K562 (cell line): ENCODE measurements around the gene NLGN4Y. TPM values are rescaled to one million over a fixed set of nuclear protein-coding genes. Genes with fewer than 3 reads are reported as not detected.

ENCODE experiments used
- ATAC-seq: fragments of 200-7000 bp; cut with Tn5 transposase; 3 replicates; pipeline ENCODE4 v1.9.1; 2020; ENCODE audit warnings: moderate library complexity
- BruUV-seq: library from RNA; stranded (reverse); fragments of 400-500 nt; replicated peaks from 2 replicates; lab custom pipeline; 2021; lab: Mats Ljungman, UMichigan
- CTCF ChIA-PET: fragments of 300-600 bp; formaldehyde crosslinking; extraction: SDS; loops from one replicate; lab custom pipeline; 2021; ENCODE audit warnings: low intra/inter-chr PET ratio; lab: Yijun Ruan, JAX
- POLR2A ChIA-PET: fragments of 300-600, 350-650 bp; sonication (Branson Sonifier 250); formaldehyde crosslinking; extraction: SDS; loops from one replicate; lab custom pipeline; 2021; ENCODE audit warnings: antibody characterized with exemption, inconsistent platforms; lab: Yijun Ruan, JAX
- DNase-seq, 4 experiments: peaks; one replicate each; pipeline versions ENCODE4 v3.0.0 to v3.0.0-alpha.2; 2011 to 2018; ENCODE audit warnings: low spot score in 3 of 4, mixed read lengths in 3 of 4; ENCODE audit errors: extremely low read depth in 1 of 4
- FAIRE-seq: peaks from 2 replicates; lab custom pipeline; 2011; peaks lifted over from hg19 to GRCh38; lab: Jason Lieb, UNC
- H2AFZ ChIP-seq: 2 replicates; pipeline ENCODE4 v1.6.0; 2011; ENCODE audit warnings: low read depth, low read length, control low read depth, inconsistent platforms
- H3K27ac ChIP-seq: fragments of 200-600 bp; 3 replicates; pipeline ENCODE4 v1.8.0; 2011; ENCODE audit warnings: low read depth, mild to moderate bottlenecking, control low read depth, inconsistent platforms, low read length, moderate library complexity, mixed read lengths; ENCODE audit errors: extremely low read depth
- H3K27me3 ChIP-seq, 2 experiments: fragments of 300-600 bp in 1 of 2; 2 replicates in 1 of 2; 3 replicates in 1 of 2; pipeline versions ENCODE4 v1.6.0 to v1.8.0; 2011; ENCODE audit warnings: inconsistent platforms in 2 of 2, low read length in 2 of 2, mild to moderate bottlenecking in 1 of 2, mixed read lengths in 1 of 2, moderate library complexity in 1 of 2; ENCODE audit not compliant: control insufficient read depth in 2 of 2, insufficient read depth in 2 of 2
- H3K36me3 ChIP-seq: fragments of 300-600 bp; 3 replicates; pipeline ENCODE4 v1.8.0; 2011; ENCODE audit warnings: mild to moderate bottlenecking, low read length, inconsistent platforms; ENCODE audit not compliant: control insufficient read depth, insufficient read depth
- H3K4me1 ChIP-seq, 2 experiments: fragments of 200-600 bp in 1 of 2; replicated peaks in 1 of 2; 2 replicates in 1 of 2; 3 replicates in 1 of 2; pipeline versions ENCODE4 v1.5.1 to v1.8.0; 2011; ENCODE audit warnings: inconsistent platforms in 2 of 2, low read length in 2 of 2, mild to moderate bottlenecking in 1 of 2, mixed read lengths in 1 of 2, moderate library complexity in 1 of 2; ENCODE audit not compliant: control insufficient read depth in 2 of 2, insufficient read depth in 2 of 2
- H3K4me2 ChIP-seq: 2 replicates; pipeline ENCODE4 v1.6.1; 2011; ENCODE audit warnings: low read length, control low read depth, inconsistent platforms, mixed read lengths; ENCODE audit not compliant: insufficient read depth
- H3K4me3 ChIP-seq: fragments of 200-600 bp; sonication (generic), shearing (Covaris generic); 2 replicates; pipeline ENCODE4 v1.5.1; 2016; ENCODE audit warnings: control low read depth, inconsistent platforms
- H3K79me2 ChIP-seq: fragments of 200-600 bp; 3 replicates; pipeline ENCODE4 v1.8.0; 2011; ENCODE audit warnings: low read length, inconsistent platforms; ENCODE audit not compliant: control insufficient read depth, insufficient read depth
- H3K9ac ChIP-seq, 2 experiments: 2 replicates each; pipeline versions ENCODE4 v1.6.0 to v1.6.1; 2011; ENCODE audit warnings: low read depth in 2 of 2, low read length in 2 of 2, control low read depth in 1 of 2, inconsistent platforms in 1 of 2, mild to moderate bottlenecking in 1 of 2, mixed read lengths in 1 of 2; ENCODE audit not compliant: insufficient read depth in 1 of 2
- H3K9me1 ChIP-seq: one replicate; pipeline ENCODE4 v1.6.0; 2011; ENCODE audit warnings: inconsistent platforms, mild to moderate bottlenecking, low read length, moderate library complexity; ENCODE audit not compliant: control insufficient read depth, insufficient read depth
- H3K9me3 ChIP-seq: replicated peaks from 2 replicates; pipeline ENCODE4 v1.5.1; 2011; ENCODE audit warnings: low read depth, low read length, inconsistent platforms; ENCODE audit not compliant: control insufficient read depth, insufficient read depth
- H4K20me1 ChIP-seq: replicated peaks from 2 replicates; pipeline ENCODE4 v1.6.1; 2011; ENCODE audit warnings: low read length, inconsistent platforms, mixed read lengths; ENCODE audit not compliant: control insufficient read depth, insufficient read depth
- ETV5 ChIP-seq: sonication (generic); formaldehyde crosslinking; IDR thresholded peaks from 2 replicates; pipeline ENCODE4 v1.4.0; 2020; ENCODE audit warnings: low read depth, mild to moderate bottlenecking, missing genetic modification reagents
- NCOA4 ChIP-seq: fragments of 450-650 bp; IDR thresholded peaks from 2 replicates; pipeline ENCODE4 v1.6.1; 2018; ENCODE audit warnings: mild to moderate bottlenecking; ENCODE audit not compliant: partially characterized antibody
- POLR2AphosphoS2 ChIP-seq: IDR thresholded peaks from 2 replicates; pipeline ENCODE4 v1.6.1; 2012; ENCODE audit warnings: low read length, improper control_type of control experiment
- STAT5B ChIP-seq: fragments of 250-450 bp; sonication (Bioruptor Pico); IDR thresholded peaks from 2 replicates; pipeline ENCODE4 v1.8.0; 2021; ENCODE audit warnings: mild to moderate bottlenecking, inconsistent platforms
- ZC3H8 ChIP-seq: fragments of 450-650 bp; IDR thresholded peaks from 2 replicates; pipeline ENCODE4 v1.6.1; 2017
- ZEB2 ChIP-seq: fragments of 450-650 bp; IDR thresholded peaks from 2 replicates; pipeline ENCODE4 v1.6.1; 2016
- ZNF316 ChIP-seq: fragments of 450-650 bp; IDR thresholded peaks from 2 replicates; pipeline ENCODE4 v1.6.1; 2016
- ZNF75A ChIP-seq: fragments of 450-650 bp; formaldehyde crosslinking; IDR thresholded peaks from 2 replicates; pipeline ENCODE4 v1.4.0; 2020; ENCODE audit warnings: mild to moderate bottlenecking
- WGBS: fragments of 100-300 bp; shearing (Covaris generic); methylation state at CpG from one replicate; pipeline ENCODE4 v1.1.6; 2016; ENCODE audit warnings: low coverage, mixed read lengths; ENCODE audit not compliant: insufficient coverage; ENCODE audit errors: missing lambda C conversion rate; 5-methylcytosine and 5-hydroxymethylcytosine counted together
- in situ Hi-C: fragments of 300-500 bp; cut with MboI; formaldehyde crosslinking; loops from 4 replicates; pipeline ENCODE4 v1.15.0; 2018; ENCODE audit warnings: inconsistent platforms, mixed read lengths
- intact Hi-C: fragments of 100-400 bp; cut with micrococcal nuclease; formaldehyde crosslinking; loops from 2 replicates; pipeline ENCODE4 v1.14.2; 2022
- polyA plus RNA-seq, 8 experiments: library from polyadenylated mRNA; depleted of rRNA in 4 of 8; stranded (reverse) in 5 of 8; unstranded in 3 of 8; fragments of >200 nt; fragmentation: Nextera tagmentation in 2 of 8; fragmentation: Illumina TruSeq in 1 of 8; extraction: Ambion mirVana in 2 of 8; extraction: Trizol in 1 of 8; gene quantifications; 2 replicates each; pipeline versions ENCODE4 v1.2.1 to v1.2.3, GENCODE V29; 2011 to 2014; ENCODE audit warnings: inconsistent platforms in 1 of 8, missing spikeins in 1 of 8
- total RNA-seq, 7 experiments: library from RNA; depleted of rRNA in 6 of 7; stranded (reverse); fragments of >200 nt in 6 of 7; fragmentation: Illumina TruSeq in 2 of 7; extraction: Trizol in 2 of 7; gene quantifications; 2 replicates each; pipeline versions ENCODE4 v1.2.1 to v1.2.3, GENCODE V29; 2011 to 2021; ENCODE audit warnings: low replicate concordance in 1 of 7
- TF ChIP-seq, protein P1 (sequence below): sonication (generic); formaldehyde crosslinking; IDR thresholded peaks from 2 replicates; pipeline ENCODE4 v1.5.0; 2020; ENCODE audit warnings: missing genetic modification reagents
- TF ChIP-seq, protein P2 (sequence below): fragments of 250-450 bp; sonication (Bioruptor Pico); IDR thresholded peaks from 2 replicates; pipeline ENCODE4 v1.4.0; 2020; ENCODE audit warnings: mild to moderate bottlenecking, moderate library complexity

NLGN4Y gene
- total and polyA plus RNA-seq, 9 of the 15 experiments (the other 6 are each of a cell fraction or from before 2014, with no cell fraction given) = not detected

DNA sequence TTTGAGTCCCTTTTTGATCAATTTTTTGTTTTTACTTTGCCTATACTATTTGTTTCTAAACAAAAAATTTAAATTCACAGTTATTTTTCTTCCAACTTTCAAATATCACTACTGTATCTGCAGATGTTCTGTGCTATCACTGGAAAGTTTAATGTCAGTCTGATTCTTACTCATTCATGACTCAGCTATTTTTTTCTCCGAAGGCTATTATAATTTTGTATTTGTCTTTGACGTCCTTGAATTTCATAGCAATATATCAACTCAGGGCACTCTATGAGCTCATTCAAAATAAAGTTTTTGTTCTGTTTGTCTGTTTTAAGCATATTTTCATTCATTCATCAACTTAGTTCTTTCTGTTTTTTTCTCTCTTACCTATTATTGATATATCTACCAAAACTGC, 273.7 kb downstream of the NLGN4Y start:
- no CpG with 5 or more reads among the region's 2 CpGs for WGBS
- CTCF ChIA-PET = no interaction called here
- H3K4me1 ChIP-seq = no peaks in the 10 kb centered on the region
- no peaks in the 10 kb centered on the region for H3K79me2 ChIP-seq
- H3K9me3 ChIP-seq = no peaks in the 10 kb centered on the region
- no TSS peak for BruUV-seq
- in situ Hi-C loops = no loop called here
- H4K20me1 ChIP-seq = no peaks in the 10 kb centered on the region
- H3K27me3 ChIP-seq = no peaks in the 10 kb centered on the region
- H3K36me3 ChIP-seq = no peaks in the 10 kb centered on the region
- no peaks in the 10 kb centered on the region for H3K9me1 ChIP-seq
- FAIRE-seq (no peak), ATAC-seq (no peak), DNase-seq (no peak)
- POLR2A ChIA-PET = no interaction called here
- intact Hi-C loops = no loop called here
- TF ChIP-seq ZEB2 = no peak
- TF ChIP-seq ZNF316 = no peak
- TF ChIP-seq POLR2AphosphoS2 = no peak
- no peak for TF ChIP-seq ETV5 (CRISPR knock-in tag)
- TF ChIP-seq, protein P1, sequence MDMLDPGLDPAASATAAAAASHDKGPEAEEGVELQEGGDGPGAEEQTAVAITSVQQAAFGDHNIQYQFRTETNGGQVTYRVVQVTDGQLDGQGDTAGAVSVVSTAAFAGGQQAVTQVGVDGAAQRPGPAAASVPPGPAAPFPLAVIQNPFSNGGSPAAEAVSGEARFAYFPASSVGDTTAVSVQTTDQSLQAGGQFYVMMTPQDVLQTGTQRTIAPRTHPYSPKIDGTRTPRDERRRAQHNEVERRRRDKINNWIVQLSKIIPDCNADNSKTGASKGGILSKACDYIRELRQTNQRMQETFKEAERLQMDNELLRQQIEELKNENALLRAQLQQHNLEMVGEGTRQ (CRISPR knock-in tag) = no peak
- TF ChIP-seq ZNF75A (CRISPR knock-in tag) = no peak
- TF ChIP-seq STAT5B (CRISPR knock-in tag) = no peak
- TF ChIP-seq, protein P2, sequence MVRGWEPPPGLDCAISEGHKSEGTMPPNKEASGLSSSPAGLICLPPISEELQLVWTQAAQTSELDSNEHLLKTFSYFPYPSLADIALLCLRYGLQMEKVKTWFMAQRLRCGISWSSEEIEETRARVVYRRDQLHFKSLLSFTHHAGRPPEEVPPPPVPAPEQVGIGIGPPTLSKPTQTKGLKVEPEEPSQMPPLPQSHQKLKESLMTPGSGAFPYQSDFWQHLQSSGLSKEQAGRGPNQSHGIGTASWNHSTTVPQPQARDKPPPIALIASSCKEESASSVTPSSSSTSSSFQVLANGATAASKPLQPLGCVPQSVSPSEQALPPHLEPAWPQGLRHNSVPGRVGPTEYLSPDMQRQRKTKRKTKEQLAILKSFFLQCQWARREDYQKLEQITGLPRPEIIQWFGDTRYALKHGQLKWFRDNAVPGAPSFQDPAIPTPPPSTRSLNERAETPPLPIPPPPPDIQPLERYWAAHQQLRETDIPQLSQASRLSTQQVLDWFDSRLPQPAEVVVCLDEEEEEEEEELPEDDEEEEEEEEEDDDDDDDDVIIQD (CRISPR knock-in tag) = no peak
- no peak for TF ChIP-seq ZC3H8
- TF ChIP-seq NCOA4 = no peak
- H3K9ac ChIP-seq = no peak overlapping the region
- H3K4me3 ChIP-seq = no peak overlapping the region
- H3K4me2 ChIP-seq = no peak overlapping the region
- no peak overlapping the region for H3K27ac ChIP-seq
- H2AFZ ChIP-seq = no peak overlapping the region
